ENCODE data around the gene RYR1. TPM values are rescaled to one million over a fixed set of nuclear protein-coding genes. Genes with fewer than 3 reads are reported as not detected.

Gene RYR1
- total RNA-seq, 4 donors from 2014 or later = 8.4 to 35.1 (median 16.6) TPM

DNA sequence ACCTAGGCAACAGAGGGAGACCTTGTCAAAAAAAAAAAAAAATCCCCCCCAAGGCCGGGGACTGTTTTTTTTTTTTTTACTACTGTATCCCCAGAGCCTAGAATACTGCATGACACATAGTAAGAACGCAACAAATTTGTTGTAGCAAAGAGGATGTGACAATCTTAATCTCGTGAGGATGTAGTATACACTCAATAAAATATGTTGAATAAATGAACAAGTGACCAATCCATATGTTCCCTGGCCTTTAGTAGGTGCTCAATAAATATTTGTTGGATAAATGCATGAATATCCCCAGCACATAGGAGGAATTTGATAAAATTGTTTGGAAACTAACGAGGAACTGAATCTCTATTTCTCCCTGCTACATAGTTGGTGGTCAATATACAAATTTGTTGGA, 108.5 kb downstream of the RYR1 start:
- no peak overlapping the region for H3K4me3 ChIP-seq (ENCODE audit: low read depth, poor library complexity, severe bottlenecking)
- WGBS, 2 donors = 82 to 90% methylated on average over 4 of the region's 4 CpGs
- no peak for DNase-seq (ENCODE audit: low spot score in 2 of 2)
- TF ChIP-seq, protein P1, sequence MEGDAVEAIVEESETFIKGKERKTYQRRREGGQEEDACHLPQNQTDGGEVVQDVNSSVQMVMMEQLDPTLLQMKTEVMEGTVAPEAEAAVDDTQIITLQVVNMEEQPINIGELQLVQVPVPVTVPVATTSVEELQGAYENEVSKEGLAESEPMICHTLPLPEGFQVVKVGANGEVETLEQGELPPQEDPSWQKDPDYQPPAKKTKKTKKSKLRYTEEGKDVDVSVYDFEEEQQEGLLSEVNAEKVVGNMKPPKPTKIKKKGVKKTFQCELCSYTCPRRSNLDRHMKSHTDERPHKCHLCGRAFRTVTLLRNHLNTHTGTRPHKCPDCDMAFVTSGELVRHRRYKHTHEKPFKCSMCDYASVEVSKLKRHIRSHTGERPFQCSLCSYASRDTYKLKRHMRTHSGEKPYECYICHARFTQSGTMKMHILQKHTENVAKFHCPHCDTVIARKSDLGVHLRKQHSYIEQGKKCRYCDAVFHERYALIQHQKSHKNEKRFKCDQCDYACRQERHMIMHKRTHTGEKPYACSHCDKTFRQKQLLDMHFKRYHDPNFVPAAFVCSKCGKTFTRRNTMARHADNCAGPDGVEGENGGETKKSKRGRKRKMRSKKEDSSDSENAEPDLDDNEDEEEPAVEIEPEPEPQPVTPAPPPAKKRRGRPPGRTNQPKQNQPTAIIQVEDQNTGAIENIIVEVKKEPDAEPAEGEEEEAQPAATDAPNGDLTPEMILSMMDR (IDR thresholded peaks at IDR 0.05) = no peak
- TF ChIP-seq POLR2A (IDR thresholded peaks at IDR 0.05) = no peak
- intact Hi-C loops (cut with DNase I; ENCODE audit: low total_unique reads) = no loop called here

DNA sequence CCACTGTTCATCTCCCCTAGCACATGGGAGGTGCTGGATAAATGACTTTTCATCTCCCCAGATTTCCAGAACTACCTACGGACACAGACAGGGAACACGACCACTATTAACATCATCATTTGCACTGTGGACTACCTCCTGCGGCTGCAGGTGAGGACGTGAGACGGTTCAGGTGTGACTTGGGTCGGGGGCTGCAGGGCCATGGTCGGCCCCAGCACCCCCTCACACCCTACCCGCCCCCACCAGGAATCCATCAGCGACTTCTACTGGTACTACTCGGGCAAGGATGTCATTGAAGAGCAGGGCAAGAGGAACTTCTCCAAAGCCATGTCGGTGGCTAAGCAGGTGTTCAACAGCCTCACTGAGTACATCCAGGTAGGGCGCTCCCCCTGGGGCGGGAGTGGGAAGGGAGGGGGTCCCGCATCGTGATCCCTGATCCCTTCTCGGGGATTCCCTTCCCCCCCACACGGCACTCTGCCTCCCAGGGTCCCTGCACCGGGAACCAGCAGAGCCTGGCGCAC, 109.9 kb downstream of the RYR1 start:
- intact Hi-C loops (cut with DNase I; ENCODE audit: low total_unique reads) = no loop called here
- no peak for DNase-seq (ENCODE audit: low spot score in 2 of 2)
- TF ChIP-seq POLR2A (IDR thresholded peaks at IDR 0.05) = no peak
- TF ChIP-seq, protein P1 (IDR thresholded peaks at IDR 0.05) = no peak
- H3K4me3 ChIP-seq (ENCODE audit: low read depth, poor library complexity, severe bottlenecking) = no peak overlapping the region
- 82 to 88% methylated on average over 19 of the region's 19 CpGs for WGBS, 2 donors

DNA sequence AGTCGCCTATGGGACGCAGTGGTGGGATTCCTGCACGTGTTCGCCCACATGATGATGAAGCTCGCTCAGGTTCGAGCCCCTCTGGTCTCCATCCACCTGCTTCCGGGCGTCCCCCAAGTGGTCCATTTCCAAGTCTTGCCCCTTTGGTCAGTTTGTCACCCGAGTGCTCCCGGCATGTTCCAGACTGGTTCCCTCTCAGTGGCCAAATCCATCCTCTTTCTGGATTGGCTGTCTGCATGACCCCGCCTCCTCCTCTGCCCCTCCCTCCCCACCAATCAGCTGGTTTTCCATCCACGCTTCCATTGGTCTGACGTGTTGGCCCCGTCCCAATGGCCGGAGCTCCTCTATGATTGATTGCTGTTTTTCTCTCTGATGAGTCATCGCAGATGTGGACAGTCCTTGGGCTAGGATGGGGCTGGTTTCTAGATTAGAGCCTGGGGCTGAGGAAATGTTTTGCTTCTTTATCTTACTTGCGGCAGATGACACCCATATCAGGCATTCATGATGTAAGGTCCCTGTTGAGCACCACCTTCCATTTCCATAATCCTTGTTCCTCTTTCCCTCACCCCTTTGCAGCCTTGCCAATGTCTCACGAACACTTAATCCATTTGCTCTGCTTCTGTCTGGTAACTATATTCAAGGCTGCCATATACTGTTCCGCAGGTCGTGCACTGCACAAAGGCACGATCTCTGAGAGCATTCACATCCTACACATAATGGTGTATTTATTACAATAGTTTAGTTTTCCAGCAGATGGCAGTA, 110.5 kb downstream of the RYR1 start:
- no peak overlapping the region for H3K4me3 ChIP-seq (ENCODE audit: low read depth, poor library complexity, severe bottlenecking)
- 39 to 49% methylated on average over 21 of the region's 21 CpGs for WGBS, 2 donors
- peak in 1 of 2 donors; percentile 26 for DNase-seq (ENCODE audit: low spot score in 2 of 2)
- intact Hi-C loops (cut with DNase I; ENCODE audit: low total_unique reads) = no loop called here
- no peak for TF ChIP-seq POLR2A (IDR thresholded peaks at IDR 0.05)
- TF ChIP-seq, protein P1 (IDR thresholded peaks at IDR 0.05) = no peak

GRCh38 chr19:38544569-38545315, 111.3 kb downstream of the RYR1 start:
- H3K4me3 ChIP-seq (ENCODE audit: low read depth, poor library complexity, severe bottlenecking) = no peak overlapping the region
- no peak for DNase-seq (ENCODE audit: low spot score in 2 of 2)
- WGBS, 2 donors = 37 to 38% methylated on average over 6 of the region's 6 CpGs
- no peak for TF ChIP-seq POLR2A (IDR thresholded peaks at IDR 0.05)
- TF ChIP-seq, protein P1 (IDR thresholded peaks at IDR 0.05) = no peak
- intact Hi-C loops (cut with DNase I; ENCODE audit: low total_unique reads) = loop anchor here (5.0 kb wide), 1 partner anchor 88 kb away; no protein-coding TSS in a partner anchor

DNA sequence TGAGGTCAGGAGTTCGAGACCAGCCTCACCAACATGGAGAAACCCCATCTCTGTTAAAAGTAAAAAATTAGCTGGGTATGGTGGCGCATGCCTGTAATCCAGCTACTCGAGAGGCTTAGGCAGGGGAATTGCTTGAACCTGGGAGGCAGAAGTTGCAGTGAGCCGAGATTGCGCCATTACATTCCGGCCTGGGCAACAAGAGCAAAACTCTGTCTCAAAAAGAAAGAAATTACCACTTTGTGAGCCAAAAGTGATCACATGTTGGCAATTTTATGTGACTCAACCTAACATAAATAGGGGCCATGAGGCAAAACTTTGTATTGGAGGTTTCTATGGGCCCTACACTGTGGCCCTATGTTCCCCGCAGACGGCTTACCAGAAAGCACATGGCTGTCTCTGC, 112.1 kb downstream of the RYR1 start:
- DNase-seq (ENCODE audit: low spot score in 2 of 2) = no peak
- no peak overlapping the region for H3K4me3 ChIP-seq (ENCODE audit: low read depth, poor library complexity, severe bottlenecking)
- intact Hi-C loops (cut with DNase I; ENCODE audit: low total_unique reads) = loop anchor here (5.0 kb wide), 1 partner anchor 87 kb away; no protein-coding TSS in a partner anchor
- 92 to 95% methylated on average over 8 of the region's 8 CpGs for WGBS, 2 donors
- TF ChIP-seq POLR2A (IDR thresholded peaks at IDR 0.05) = no peak
- TF ChIP-seq, protein P1 (IDR thresholded peaks at IDR 0.05) = no peak

Data from lower leg skin (tissue), 4 donors.